ENCODE measurements around the gene COA7. TPM values are rescaled to one million over a fixed set of nuclear protein-coding genes. Genes with fewer than 3 reads are reported as not detected.

Gene COA7
- total and polyA plus RNA-seq, 10 of the 15 experiments (the other 5 are each of a cell fraction or from before 2014, with no cell fraction given) = 7.5 to 20.2 (median 15.4) TPM

DNA sequence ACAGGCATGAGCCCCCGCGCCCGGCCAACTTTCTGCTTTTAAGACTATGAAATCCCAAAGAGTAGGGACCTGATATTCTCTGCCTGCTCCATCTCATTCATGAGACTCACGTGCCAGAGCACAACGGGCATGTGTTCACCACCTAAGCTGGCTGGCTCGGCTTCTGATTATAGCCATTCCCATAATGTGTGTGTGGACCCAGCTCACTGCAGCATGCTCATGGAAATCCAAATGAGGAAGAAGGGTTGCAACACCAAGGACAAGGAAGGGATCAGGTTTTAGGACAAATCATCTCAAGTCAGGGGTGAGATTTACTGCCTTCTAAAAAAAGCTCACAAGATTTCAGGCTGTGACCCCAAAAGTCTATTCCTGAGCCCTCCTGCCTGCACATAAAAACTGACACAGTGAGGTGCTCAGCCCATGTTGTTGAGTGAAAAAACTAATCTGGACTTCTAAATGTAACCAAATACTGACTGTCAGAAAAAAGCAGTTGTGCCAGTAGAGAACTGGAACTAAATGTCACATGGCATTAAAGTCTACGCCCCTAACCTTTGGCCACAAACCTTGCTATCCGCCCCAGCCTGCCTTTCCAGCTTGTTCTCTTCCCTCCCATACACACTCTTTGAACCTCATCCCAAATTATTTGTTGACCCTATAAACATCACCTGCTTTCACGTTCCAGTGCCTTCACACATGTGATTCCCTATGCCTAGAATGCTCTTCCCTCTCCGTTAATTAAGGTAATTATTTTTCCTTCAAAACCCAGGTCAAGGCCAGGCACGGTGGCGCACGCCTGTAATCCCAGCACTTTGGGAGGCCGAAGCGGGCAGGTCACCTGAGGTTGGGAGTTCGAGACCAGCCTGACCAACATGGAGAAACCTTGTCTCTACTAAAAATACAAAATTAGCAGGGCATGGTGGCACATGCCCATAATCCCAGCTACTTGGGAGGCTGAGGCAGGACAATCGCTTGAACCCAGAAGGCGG lies 9.1 kb upstream of the COA7 start:
- no peaks in the 10 kb centered on the region for H4K20me1 ChIP-seq (ENCODE audit: control insufficient read depth, insufficient read depth)
- in situ Hi-C loops (cut with MboI) (no loop called here), intact Hi-C loops (cut with micrococcal nuclease; ENCODE audit: unreplicated experiment) (no loop called here)
- FAIRE-seq (no peak), ATAC-seq (no peak), DNase-seq (ENCODE audit: low read depth, low spot score) (no peak)
- H3K36me3 ChIP-seq (ENCODE audit: control insufficient read depth in 2 of 2, insufficient read depth in 2 of 2, low read length in 1 of 2) = no peaks in the 10 kb centered on the region
- TF ChIP-seq IRF3 (IDR thresholded peaks at IDR 0.05) (no peak), BHLHE40 (IDR thresholded peaks at IDR 0.05; ENCODE audit: borderline replicate concordance in 1 of 2, low read depth in 2 of 2, low read length in 1 of 2) (0 out of 4 replicates have a peak, but pooled peaks of 1 of the 2 experiments have one; percentile 16), BCLAF1 (IDR thresholded peaks at IDR 0.05) (no peak), KAT2A (conservative IDR thresholded peaks at IDR 0.05; ENCODE audit: control insufficient read depth, low read depth, low read length) (no peak)
- TF ChIP-seq, protein P1, sequence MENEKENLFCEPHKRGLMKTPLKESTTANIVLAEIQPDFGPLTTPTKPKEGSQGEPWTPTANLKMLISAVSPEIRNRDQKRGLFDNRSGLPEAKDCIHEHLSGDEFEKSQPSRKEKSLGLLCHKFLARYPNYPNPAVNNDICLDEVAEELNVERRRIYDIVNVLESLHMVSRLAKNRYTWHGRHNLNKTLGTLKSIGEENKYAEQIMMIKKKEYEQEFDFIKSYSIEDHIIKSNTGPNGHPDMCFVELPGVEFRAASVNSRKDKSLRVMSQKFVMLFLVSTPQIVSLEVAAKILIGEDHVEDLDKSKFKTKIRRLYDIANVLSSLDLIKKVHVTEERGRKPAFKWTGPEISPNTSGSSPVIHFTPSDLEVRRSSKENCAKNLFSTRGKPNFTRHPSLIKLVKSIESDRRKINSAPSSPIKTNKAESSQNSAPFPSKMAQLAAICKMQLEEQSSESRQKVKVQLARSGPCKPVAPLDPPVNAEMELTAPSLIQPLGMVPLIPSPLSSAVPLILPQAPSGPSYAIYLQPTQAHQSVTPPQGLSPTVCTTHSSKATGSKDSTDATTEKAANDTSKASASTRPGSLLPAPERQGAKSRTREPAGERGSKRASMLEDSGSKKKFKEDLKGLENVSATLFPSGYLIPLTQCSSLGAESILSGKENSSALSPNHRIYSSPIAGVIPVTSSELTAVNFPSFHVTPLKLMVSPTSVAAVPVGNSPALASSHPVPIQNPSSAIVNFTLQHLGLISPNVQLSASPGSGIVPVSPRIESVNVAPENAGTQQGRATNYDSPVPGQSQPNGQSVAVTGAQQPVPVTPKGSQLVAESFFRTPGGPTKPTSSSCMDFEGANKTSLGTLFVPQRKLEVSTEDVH (IDR thresholded peaks at IDR 0.05; ENCODE audit: low read depth, partially characterized antibody) = no peak
- TF ChIP-seq, protein P2, sequence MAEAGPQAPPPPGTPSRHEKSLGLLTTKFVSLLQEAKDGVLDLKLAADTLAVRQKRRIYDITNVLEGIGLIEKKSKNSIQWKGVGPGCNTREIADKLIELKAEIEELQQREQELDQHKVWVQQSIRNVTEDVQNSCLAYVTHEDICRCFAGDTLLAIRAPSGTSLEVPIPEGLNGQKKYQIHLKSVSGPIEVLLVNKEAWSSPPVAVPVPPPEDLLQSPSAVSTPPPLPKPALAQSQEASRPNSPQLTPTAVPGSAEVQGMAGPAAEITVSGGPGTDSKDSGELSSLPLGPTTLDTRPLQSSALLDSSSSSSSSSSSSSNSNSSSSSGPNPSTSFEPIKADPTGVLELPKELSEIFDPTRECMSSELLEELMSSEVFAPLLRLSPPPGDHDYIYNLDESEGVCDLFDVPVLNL (IDR thresholded peaks at IDR 0.05; ENCODE audit: low read depth, low read length) = no peak
- no peak overlapping the region for H3K4me3 ChIP-seq
- peaks cover 6% of the 10 kb centered on the region; the same call in 1 of the 2 replicates for H3K4me1 ChIP-seq (ENCODE audit: control insufficient read depth, insufficient read depth, low read length)
- 82% methylated on average over 18 of the region's 18 CpGs for WGBS (ENCODE audit: insufficient coverage, insufficient replicate concordance, low lambda C conversion rate, missing lambda C conversion rate)
- ChIA-PET CTCF (no interaction called here), RAD21 (ENCODE audit: unreplicated experiment) (no interaction called here), SMC1A (ENCODE audit: uncharacterized antibody, unreplicated experiment) (no interaction called here), POLR2A (interaction anchor here (0.5 kb wide), 1 partner anchor 197 kb away, joined by 4 read pairs; no protein-coding TSS in a partner anchor)
- BruUV-seq (replicated peaks) = no TSS peak
- H3K9ac ChIP-seq (ENCODE audit: control insufficient read depth, insufficient read depth, low read length) = no peak overlapping the region
- no peak overlapping the region for H3K4me2 ChIP-seq (ENCODE audit: control insufficient read depth, insufficient read depth)
- H2AFZ ChIP-seq (ENCODE audit: control insufficient read depth, low read depth, low read length) = no peak overlapping the region
- H3K27ac ChIP-seq (ENCODE audit: control insufficient read depth, insufficient read depth) = no peak overlapping the region
- no peaks in the 10 kb centered on the region for H3K27me3 ChIP-seq (replicated peaks in 1 of 2; ENCODE audit: control insufficient read depth in 2 of 2, insufficient read depth in 2 of 2, low read length in 1 of 2)
- no peaks in the 10 kb centered on the region for H3K9me3 ChIP-seq (replicated peaks; ENCODE audit: control insufficient read depth, insufficient read depth, low read length)
- H3K79me2 ChIP-seq (ENCODE audit: control insufficient read depth, insufficient read depth, low read length) = no peaks in the 10 kb centered on the region
